Measurements from ENCODE around the gene MTNR1A.

The MTNR1A gene

DNA sequence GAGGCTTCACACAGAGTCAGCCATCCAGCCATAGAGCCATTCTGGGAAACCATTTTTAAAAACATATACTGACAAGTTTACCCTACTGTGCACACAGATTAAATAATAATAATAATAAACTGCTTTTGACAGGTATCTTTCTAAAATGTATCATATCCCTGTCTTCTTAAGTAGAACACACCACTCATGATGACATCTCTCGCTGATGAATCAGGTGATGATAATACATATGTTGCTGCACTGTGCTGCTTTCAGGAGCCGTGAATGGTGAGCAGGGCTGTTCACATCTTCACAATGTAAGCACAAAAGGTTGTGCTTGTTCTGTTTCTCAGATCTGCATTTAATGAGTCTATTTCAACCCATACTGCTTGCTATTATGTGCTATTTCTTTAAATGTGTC, 3.5 kb downstream of the MTNR1A start:
- CTCF ChIA-PET = no interaction called here
- POLR2A ChIA-PET = no interaction called here

DNA sequence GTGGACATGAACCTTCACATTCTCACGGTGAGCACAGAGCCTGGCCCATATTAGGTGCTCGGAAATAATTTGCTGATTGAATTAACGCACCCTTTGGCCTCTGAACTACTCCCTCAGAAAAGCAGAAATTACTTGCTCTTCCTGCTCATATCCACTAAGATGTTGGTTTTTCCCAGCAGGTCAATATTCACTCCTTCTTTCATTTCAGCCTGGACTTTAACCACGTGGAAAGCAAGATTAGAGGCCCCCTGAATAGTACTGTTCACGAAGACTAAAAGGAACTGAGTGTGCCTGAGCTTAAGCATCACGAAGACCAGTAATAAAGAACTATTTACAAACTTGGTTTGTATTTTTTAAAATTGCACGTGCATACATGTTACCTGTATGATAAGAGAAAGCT, 9.9 kb downstream of the MTNR1A start:
- Histone ChIP-seq H3K4me1 (ENCODE audit: control insufficient read depth, insufficient read depth, low read length) (no peaks in the 10 kb centered on the region), H3K27ac (ENCODE audit: extremely low read depth, low read depth, low read length) (no peak overlapping the region), H3K9me3 (ENCODE audit: control insufficient read depth, insufficient read depth, low read depth, low read length) (no peaks in the 10 kb centered on the region), H3K4me3 (ENCODE audit: low read depth, low read length) (no peak overlapping the region), H3K36me3 (ENCODE audit: control insufficient read depth in 2 of 2, insufficient read depth in 1 of 2, low read length in 2 of 2) (no peaks in the 10 kb centered on the region)
- ChIA-PET CTCF (interaction anchor here (0.7 to 1.1 kb wide), 2 partner anchors 10 to 39 kb away, joined by 3 read pairs; partner anchors contain the start of gene MTNR1A), POLR2A (no interaction called here)
- no peak for TF ChIP-seq ZNF394 (tag by site-specific recombination; IDR thresholded peaks at IDR 0.05; ENCODE audit: borderline replicate concordance)
- TF ChIP-seq ZNF155 (tag by site-specific recombination; IDR thresholded peaks at IDR 0.05) = no peak
- TF ChIP-seq ZNF544 (tag by site-specific recombination; IDR thresholded peaks at IDR 0.05) = no peak
- TF ChIP-seq, protein P1, sequence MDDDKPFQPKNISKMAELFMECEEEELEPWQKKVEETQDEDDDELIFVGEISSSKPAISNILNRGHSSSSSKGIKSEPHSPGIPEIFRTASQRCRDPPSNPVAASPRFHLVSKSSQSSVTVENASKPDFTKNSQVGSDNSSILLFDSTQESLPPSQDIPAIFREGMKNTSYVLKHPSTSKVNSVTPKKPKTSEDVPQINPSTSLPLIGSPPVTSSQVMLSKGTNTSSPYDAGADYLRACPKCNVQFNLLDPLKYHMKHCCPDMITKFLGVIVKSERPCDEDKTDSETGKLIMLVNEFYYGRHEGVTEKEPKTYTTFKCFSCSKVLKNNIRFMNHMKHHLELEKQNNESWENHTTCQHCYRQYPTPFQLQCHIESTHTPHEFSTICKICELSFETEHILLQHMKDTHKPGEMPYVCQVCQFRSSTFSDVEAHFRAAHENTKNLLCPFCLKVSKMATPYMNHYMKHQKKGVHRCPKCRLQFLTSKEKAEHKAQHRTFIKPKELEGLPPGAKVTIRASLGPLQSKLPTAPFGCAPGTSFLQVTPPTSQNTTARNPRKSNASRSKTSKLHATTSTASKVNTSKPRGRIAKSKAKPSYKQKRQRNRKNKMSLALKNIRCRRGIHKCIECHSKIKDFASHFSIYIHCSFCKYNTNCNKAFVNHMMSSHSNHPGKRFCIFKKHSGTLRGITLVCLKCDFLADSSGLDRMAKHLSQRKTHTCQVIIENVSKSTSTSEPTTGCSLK (tag by site-specific recombination; IDR thresholded peaks at IDR 0.05) = no peak
- TF ChIP-seq, protein P2, sequence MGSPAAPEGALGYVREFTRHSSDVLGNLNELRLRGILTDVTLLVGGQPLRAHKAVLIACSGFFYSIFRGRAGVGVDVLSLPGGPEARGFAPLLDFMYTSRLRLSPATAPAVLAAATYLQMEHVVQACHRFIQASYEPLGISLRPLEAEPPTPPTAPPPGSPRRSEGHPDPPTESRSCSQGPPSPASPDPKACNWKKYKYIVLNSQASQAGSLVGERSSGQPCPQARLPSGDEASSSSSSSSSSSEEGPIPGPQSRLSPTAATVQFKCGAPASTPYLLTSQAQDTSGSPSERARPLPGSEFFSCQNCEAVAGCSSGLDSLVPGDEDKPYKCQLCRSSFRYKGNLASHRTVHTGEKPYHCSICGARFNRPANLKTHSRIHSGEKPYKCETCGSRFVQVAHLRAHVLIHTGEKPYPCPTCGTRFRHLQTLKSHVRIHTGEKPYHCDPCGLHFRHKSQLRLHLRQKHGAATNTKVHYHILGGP (tag by site-specific recombination; IDR thresholded peaks at IDR 0.05) = no peak
- no peak for TF ChIP-seq ZNF133 (tag by site-specific recombination; IDR thresholded peaks at IDR 0.05)
- TF ChIP-seq, protein P3, sequence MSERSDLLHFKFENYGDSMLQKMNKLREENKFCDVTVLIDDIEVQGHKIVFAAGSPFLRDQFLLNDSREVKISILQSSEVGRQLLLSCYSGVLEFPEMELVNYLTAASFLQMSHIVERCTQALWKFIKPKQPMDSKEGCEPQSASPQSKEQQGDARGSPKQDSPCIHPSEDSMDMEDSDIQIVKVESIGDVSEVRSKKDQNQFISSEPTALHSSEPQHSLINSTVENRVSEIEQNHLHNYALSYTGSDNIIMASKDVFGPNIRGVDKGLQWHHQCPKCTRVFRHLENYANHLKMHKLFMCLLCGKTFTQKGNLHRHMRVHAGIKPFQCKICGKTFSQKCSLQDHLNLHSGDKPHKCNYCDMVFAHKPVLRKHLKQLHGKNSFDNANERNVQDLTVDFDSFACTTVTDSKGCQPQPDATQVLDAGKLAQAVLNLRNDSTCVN (tag by site-specific recombination; optimal IDR thresholded peaks at IDR 0.05) = no peak

More for the DNA sequence above, 3.5 kb downstream of the MTNR1A start:
- H3K9me3 ChIP-seq (ENCODE audit: control insufficient read depth, insufficient read depth, low read depth, low read length) = no peaks in the 10 kb centered on the region
- TF ChIP-seq RBAK (tag by site-specific recombination; IDR thresholded peaks at IDR 0.05) = no peak
- TF ChIP-seq, protein P4, sequence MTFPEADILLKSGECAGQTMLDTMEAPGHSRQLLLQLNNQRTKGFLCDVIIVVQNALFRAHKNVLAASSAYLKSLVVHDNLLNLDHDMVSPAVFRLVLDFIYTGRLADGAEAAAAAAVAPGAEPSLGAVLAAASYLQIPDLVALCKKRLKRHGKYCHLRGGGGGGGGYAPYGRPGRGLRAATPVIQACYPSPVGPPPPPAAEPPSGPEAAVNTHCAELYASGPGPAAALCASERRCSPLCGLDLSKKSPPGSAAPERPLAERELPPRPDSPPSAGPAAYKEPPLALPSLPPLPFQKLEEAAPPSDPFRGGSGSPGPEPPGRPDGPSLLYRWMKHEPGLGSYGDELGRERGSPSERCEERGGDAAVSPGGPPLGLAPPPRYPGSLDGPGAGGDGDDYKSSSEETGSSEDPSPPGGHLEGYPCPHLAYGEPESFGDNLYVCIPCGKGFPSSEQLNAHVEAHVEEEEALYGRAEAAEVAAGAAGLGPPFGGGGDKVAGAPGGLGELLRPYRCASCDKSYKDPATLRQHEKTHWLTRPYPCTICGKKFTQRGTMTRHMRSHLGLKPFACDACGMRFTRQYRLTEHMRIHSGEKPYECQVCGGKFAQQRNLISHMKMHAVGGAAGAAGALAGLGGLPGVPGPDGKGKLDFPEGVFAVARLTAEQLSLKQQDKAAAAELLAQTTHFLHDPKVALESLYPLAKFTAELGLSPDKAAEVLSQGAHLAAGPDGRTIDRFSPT (tag by site-specific recombination; IDR thresholded peaks at IDR 0.05) = no peak
- no peaks in the 10 kb centered on the region for H3K36me3 ChIP-seq (ENCODE audit: control insufficient read depth in 2 of 2, insufficient read depth in 1 of 2, low read length in 2 of 2)
- no peak overlapping the region for H3K4me3 ChIP-seq (ENCODE audit: low read depth, low read length)
- H3K27ac ChIP-seq (ENCODE audit: extremely low read depth, low read depth, low read length) = no peak overlapping the region
- no peaks in the 10 kb centered on the region for H3K4me1 ChIP-seq (ENCODE audit: control insufficient read depth, insufficient read depth, low read length)

DNA sequence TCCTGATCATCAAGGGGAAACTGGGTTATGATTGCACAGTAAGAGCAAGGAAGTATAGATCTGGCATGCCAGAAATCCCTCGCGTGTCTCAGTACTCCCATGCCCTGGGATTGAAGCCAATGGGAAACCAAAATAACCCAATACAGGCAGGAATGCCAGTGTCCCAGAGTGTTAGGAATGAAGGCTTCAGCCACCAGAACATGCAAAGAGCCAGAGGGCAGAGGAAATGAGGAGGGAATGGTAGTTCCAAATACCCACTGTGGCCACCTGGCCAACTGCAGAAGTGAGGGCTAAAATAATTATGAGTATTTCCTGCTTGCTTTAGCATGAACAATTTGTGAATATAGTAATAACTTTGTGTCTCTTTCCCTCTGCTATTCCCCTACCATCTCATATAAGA, 12.2 kb downstream of the MTNR1A start:
- Histone ChIP-seq H3K4me3 (ENCODE audit: low read depth, low read length) (no peak overlapping the region), H3K27ac (ENCODE audit: extremely low read depth, low read depth, low read length) (no peak overlapping the region), H3K9me3 (ENCODE audit: control insufficient read depth, insufficient read depth, low read depth, low read length) (no peaks in the 10 kb centered on the region), H3K4me1 (ENCODE audit: control insufficient read depth, insufficient read depth, low read length) (no peaks in the 10 kb centered on the region), H3K36me3 (ENCODE audit: control insufficient read depth in 2 of 2, insufficient read depth in 1 of 2, low read length in 2 of 2) (no peaks in the 10 kb centered on the region)
- CTCF ChIA-PET = interaction anchor here (0.6 kb wide), 1 partner anchor 72 kb away, joined by 4 read pairs; no protein-coding TSS in a partner anchor
- POLR2A ChIA-PET = no interaction called here
- TF ChIP-seq SETDB1 (IDR thresholded peaks at IDR 0.05; ENCODE audit: insufficient read length, low read length) (no peak), ZNF248 (tag by site-specific recombination; IDR thresholded peaks at IDR 0.05) (no peak), BCL11B (tag by site-specific recombination; IDR thresholded peaks at IDR 0.05; ENCODE audit: low read depth) (no peak), ZNF76 (tag by site-specific recombination; IDR thresholded peaks at IDR 0.05; ENCODE audit: borderline replicate concordance, low read depth) (no peak), SP7 (tag by site-specific recombination; IDR thresholded peaks at IDR 0.05) (no peak)
- TF ChIP-seq, protein P5, sequence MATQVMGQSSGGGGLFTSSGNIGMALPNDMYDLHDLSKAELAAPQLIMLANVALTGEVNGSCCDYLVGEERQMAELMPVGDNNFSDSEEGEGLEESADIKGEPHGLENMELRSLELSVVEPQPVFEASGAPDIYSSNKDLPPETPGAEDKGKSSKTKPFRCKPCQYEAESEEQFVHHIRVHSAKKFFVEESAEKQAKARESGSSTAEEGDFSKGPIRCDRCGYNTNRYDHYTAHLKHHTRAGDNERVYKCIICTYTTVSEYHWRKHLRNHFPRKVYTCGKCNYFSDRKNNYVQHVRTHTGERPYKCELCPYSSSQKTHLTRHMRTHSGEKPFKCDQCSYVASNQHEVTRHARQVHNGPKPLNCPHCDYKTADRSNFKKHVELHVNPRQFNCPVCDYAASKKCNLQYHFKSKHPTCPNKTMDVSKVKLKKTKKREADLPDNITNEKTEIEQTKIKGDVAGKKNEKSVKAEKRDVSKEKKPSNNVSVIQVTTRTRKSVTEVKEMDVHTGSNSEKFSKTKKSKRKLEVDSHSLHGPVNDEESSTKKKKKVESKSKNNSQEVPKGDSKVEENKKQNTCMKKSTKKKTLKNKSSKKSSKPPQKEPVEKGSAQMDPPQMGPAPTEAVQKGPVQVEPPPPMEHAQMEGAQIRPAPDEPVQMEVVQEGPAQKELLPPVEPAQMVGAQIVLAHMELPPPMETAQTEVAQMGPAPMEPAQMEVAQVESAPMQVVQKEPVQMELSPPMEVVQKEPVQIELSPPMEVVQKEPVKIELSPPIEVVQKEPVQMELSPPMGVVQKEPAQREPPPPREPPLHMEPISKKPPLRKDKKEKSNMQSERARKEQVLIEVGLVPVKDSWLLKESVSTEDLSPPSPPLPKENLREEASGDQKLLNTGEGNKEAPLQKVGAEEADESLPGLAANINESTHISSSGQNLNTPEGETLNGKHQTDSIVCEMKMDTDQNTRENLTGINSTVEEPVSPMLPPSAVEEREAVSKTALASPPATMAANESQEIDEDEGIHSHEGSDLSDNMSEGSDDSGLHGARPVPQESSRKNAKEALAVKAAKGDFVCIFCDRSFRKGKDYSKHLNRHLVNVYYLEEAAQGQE (tag by site-specific recombination; IDR thresholded peaks at IDR 0.05) = no peak
- TF ChIP-seq, protein P6, sequence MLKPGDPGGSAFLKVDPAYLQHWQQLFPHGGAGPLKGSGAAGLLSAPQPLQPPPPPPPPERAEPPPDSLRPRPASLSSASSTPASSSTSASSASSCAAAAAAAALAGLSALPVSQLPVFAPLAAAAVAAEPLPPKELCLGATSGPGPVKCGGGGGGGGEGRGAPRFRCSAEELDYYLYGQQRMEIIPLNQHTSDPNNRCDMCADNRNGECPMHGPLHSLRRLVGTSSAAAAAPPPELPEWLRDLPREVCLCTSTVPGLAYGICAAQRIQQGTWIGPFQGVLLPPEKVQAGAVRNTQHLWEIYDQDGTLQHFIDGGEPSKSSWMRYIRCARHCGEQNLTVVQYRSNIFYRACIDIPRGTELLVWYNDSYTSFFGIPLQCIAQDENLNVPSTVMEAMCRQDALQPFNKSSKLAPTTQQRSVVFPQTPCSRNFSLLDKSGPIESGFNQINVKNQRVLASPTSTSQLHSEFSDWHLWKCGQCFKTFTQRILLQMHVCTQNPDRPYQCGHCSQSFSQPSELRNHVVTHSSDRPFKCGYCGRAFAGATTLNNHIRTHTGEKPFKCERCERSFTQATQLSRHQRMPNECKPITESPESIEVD (tag by site-specific recombination; IDR thresholded peaks at IDR 0.05) = no peak
- TF ChIP-seq, protein P7, sequence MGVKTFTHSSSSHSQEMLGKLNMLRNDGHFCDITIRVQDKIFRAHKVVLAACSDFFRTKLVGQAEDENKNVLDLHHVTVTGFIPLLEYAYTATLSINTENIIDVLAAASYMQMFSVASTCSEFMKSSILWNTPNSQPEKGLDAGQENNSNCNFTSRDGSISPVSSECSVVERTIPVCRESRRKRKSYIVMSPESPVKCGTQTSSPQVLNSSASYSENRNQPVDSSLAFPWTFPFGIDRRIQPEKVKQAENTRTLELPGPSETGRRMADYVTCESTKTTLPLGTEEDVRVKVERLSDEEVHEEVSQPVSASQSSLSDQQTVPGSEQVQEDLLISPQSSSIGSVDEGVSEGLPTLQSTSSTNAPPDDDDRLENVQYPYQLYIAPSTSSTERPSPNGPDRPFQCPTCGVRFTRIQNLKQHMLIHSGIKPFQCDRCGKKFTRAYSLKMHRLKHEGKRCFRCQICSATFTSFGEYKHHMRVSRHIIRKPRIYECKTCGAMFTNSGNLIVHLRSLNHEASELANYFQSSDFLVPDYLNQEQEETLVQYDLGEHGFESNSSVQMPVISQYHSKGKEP (tag by site-specific recombination; IDR thresholded peaks at IDR 0.05) = no peak
